Neuronal stem cell (in vitro differentiated cells): ENCODE measurements around the gene GSTCD.
"Not testable (repeated sequence)": the region's sequence is repeated elsewhere in the genome, so short reads cannot be mapped to it uniquely, and the experiment has no call there.

Experiments
- DNase-seq: peaks from one replicate; pipeline ENCODE4 v3.0.0-alpha.2; 2013; ENCODE audit warnings: low spot score
- H2AFZ ChIP-seq: one replicate; pipeline ENCODE4 v1.6.1; 2013; ENCODE audit warnings: mild to moderate bottlenecking, low read length, inconsistent platforms
- H2AK5ac ChIP-seq: 2 replicates; pipeline ENCODE4 v1.6.1; 2013; ENCODE audit warnings: low read depth, mild to moderate bottlenecking, inconsistent platforms, low read length, moderate library complexity, mixed read lengths
- H2BK120ac ChIP-seq: 2 replicates; pipeline ENCODE4 v1.6.1; 2013; ENCODE audit warnings: low read depth, mild to moderate bottlenecking, inconsistent platforms, low read length, moderate library complexity, mixed read lengths
- H2BK12ac ChIP-seq: one replicate; pipeline ENCODE4 v1.6.1; 2013; ENCODE audit warnings: low read length, inconsistent platforms
- H2BK15ac ChIP-seq: 2 replicates; pipeline ENCODE4 v1.6.1; 2013; ENCODE audit warnings: mild to moderate bottlenecking, low read length, inconsistent platforms, mixed read lengths
- H2BK5ac ChIP-seq: one replicate; pipeline ENCODE4 v1.6.1; 2013; ENCODE audit warnings: inconsistent platforms, mild to moderate bottlenecking, low read length, moderate library complexity
- H3K14ac ChIP-seq: one replicate; pipeline ENCODE4 v1.6.1; 2013; ENCODE audit warnings: low read length, inconsistent platforms
- H3K18ac ChIP-seq: 2 replicates; pipeline ENCODE4 v1.6.1; 2013; ENCODE audit warnings: low read length, inconsistent platforms
- H3K23ac ChIP-seq: 2 replicates; pipeline ENCODE4 v1.6.1; 2013; ENCODE audit warnings: low read depth, mild to moderate bottlenecking, mixed read lengths, low read length, inconsistent platforms; ENCODE audit not compliant: poor library complexity
- H3K27ac ChIP-seq: replicated peaks from 3 replicates; pipeline ENCODE4 v1.5.1; 2013; ENCODE audit warnings: low read length, inconsistent platforms
- H3K27me3 ChIP-seq, 3 experiments: 2 replicates each; pipeline ENCODE4 v1.6.1; 2013; ENCODE audit warnings: low read length in 3 of 3, mild to moderate bottlenecking in 2 of 3, inconsistent platforms in 1 of 3, low read depth in 1 of 3, mixed read lengths in 1 of 3, moderate library complexity in 1 of 3; ENCODE audit not compliant: control insufficient read depth in 3 of 3, insufficient read depth in 3 of 3
- H3K36me3 ChIP-seq, 2 donors: replicated peaks in 1 of 2; 2 replicates each; pipeline ENCODE4 v1.6.1; 2013; ENCODE audit warnings: low read length in 2 of 2; ENCODE audit not compliant: control insufficient read depth in 2 of 2, insufficient read depth in 2 of 2
- H3K4ac ChIP-seq: 2 replicates; pipeline ENCODE4 v1.6.1; 2013; ENCODE audit warnings: inconsistent platforms, mild to moderate bottlenecking, low read length, moderate library complexity
- H3K4me1 ChIP-seq, 2 donors: 1 replicate in 1 of 2; 2 replicates in 1 of 2; pipeline ENCODE4 v1.6.1; 2013; ENCODE audit warnings: low read length in 2 of 2, low read depth in 1 of 2; ENCODE audit not compliant: control insufficient read depth in 2 of 2, insufficient read depth in 1 of 2
- H3K4me2 ChIP-seq: one replicate; pipeline ENCODE4 v1.6.1; 2013; ENCODE audit warnings: mild to moderate bottlenecking, low read length, inconsistent platforms; ENCODE audit not compliant: insufficient read depth, poor library complexity, severe bottlenecking
- H3K4me3 ChIP-seq, 2 donors: 2 replicates each; pipeline ENCODE4 v1.5.1; 2013; ENCODE audit warnings: low read length in 2 of 2, mild to moderate bottlenecking in 2 of 2, inconsistent platforms in 1 of 2, moderate library complexity in 1 of 2
- H3K79me1 ChIP-seq: one replicate; pipeline ENCODE4 v1.6.1; 2013; ENCODE audit warnings: low read depth, mild to moderate bottlenecking, inconsistent platforms, low read length, moderate library complexity
- H3K9ac ChIP-seq: one replicate; pipeline ENCODE4 v1.6.1; 2013; ENCODE audit warnings: mild to moderate bottlenecking, low read depth, low read length, inconsistent platforms; ENCODE audit not compliant: poor library complexity
- H3K9me3 ChIP-seq, 2 donors: replicated peaks in 1 of 2; 2 replicates each; pipeline versions ENCODE3 to v1.6.1; 2013; ENCODE audit warnings: low read length in 2 of 2, mild to moderate bottlenecking in 2 of 2, inconsistent platforms in 1 of 2, low read depth in 1 of 2, mixed read lengths in 1 of 2, moderate library complexity in 1 of 2; ENCODE audit not compliant: control insufficient read depth in 2 of 2, insufficient read depth in 1 of 2
- H4K8ac ChIP-seq: one replicate; pipeline ENCODE4 v1.6.1; 2013; ENCODE audit warnings: low read depth, mild to moderate bottlenecking, inconsistent platforms, low read length, moderate library complexity
- H4K91ac ChIP-seq: one replicate; pipeline ENCODE4 v1.6.1; 2013; ENCODE audit warnings: low read length, low read depth, mild to moderate bottlenecking, inconsistent platforms; ENCODE audit not compliant: poor library complexity
- WGBS, 2 donors: extraction: QIAGEN DNeasy Blood & Tissue Kit; methylation state at CpG; one replicate each; pipeline ENCODE4 v1.1.7; 2013; ENCODE audit warnings: missing lambda C conversion rate in 2 of 2, mixed read lengths in 1 of 2; ENCODE audit not compliant: insufficient read length in 2 of 2, insufficient replicate concordance in 1 of 2; ENCODE audit errors: extremely low coverage in 2 of 2; 5-methylcytosine and 5-hydroxymethylcytosine counted together

The GSTCD gene

DNA sequence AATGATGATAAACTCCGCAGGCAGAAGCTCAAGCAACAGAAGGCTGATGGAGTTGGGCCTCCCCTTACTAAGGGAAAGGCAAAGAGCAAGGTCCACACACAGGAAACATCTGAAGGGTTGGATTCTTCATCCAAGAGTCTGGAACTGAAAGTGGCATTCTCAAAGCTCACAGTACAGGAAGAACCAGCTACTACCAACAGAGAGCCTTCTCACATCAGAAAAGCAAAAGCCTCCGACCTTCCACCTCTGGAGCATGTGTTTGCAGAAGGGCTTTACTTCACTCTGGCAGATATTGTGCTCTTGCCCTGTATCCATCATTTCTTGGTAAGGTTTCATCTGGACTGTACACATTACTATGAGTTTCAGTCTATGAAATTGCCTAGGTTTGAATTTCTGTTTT is 10.6 kb downstream of the GSTCD start:
- H4K8ac ChIP-seq: no peak overlapping the region
- no peak overlapping the region for H2BK5ac ChIP-seq
- H2BK120ac ChIP-seq: no peak overlapping the region
- H3K36me3 ChIP-seq: peaks cover 9 to 60% of the 10 kb centered on the region in 2 donors
- no peak overlapping the region for H2AFZ ChIP-seq
- WGBS, 2 donors: no CpG with 5 or more reads among the region's 2 CpGs
- peaks cover 0 to 6% of the 10 kb centered on the region in 2 donors for H3K9me3 ChIP-seq
- DNase-seq: no peak
- H3K14ac ChIP-seq: no peak overlapping the region
- H3K23ac ChIP-seq: no peak overlapping the region
- no peaks in the 10 kb centered on the region for H3K4me1 ChIP-seq
- H3K79me1 ChIP-seq: no peaks in the 10 kb centered on the region
- no peak overlapping the region for H3K4me2 ChIP-seq
- no peak overlapping the region for H3K27ac ChIP-seq
- no peak overlapping the region for H2BK12ac ChIP-seq
- no peak overlapping the region for H2AK5ac ChIP-seq
- H3K27me3 ChIP-seq: no peaks in the 10 kb centered on the region
- H3K4me3 ChIP-seq: no peak overlapping the region
- H4K91ac ChIP-seq: no peak overlapping the region
- no peak overlapping the region for H3K9ac ChIP-seq
- no peak overlapping the region for H3K18ac ChIP-seq
- H2BK15ac ChIP-seq: no peak overlapping the region
- H3K4ac ChIP-seq: no peak overlapping the region

DNA sequence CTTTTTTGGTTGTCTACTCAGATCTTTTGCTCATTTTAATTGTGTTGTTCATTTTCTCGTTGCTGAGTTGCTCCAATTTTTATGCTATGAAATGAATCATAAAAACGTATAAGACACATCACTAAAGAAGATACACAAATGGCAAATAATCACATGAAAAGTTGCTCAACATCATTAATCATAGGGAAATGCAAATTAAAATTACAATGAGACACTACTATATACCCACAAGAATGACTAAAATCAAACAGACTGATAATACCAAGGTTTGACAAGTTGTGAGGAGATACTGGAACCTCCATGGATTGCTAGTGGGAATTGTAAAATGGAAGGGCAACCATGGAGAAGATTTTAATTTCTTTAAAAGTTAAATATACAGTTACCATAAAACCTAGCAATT is 17.0 kb downstream of the GSTCD start:
- Histone ChIP-seq H3K36me3 (peaks cover 0 to 81% of the 10 kb centered on the region in 2 donors), H3K27ac (no peak overlapping the region), H2BK15ac (no peak overlapping the region), H3K14ac (no peak overlapping the region), H3K9ac (no peak overlapping the region), H4K91ac (no peak overlapping the region), H2AFZ (no peak overlapping the region), H2BK5ac (no peak overlapping the region), H3K9me3 (peaks cover 0 to 14% of the 10 kb centered on the region in 2 donors), H4K8ac (no peak overlapping the region), H3K4me1 (no peaks in the 10 kb centered on the region), H2BK12ac (no peak overlapping the region), H3K4ac (no peak overlapping the region), H3K27me3 (no peaks in the 10 kb centered on the region), H3K18ac (no peak overlapping the region), H3K4me3 (no peak overlapping the region), H3K79me1 (no peaks in the 10 kb centered on the region), H2AK5ac (no peak overlapping the region), H3K4me2 (no peak overlapping the region), H3K23ac (no peak overlapping the region), H2BK120ac (no peak overlapping the region)
- no peak for DNase-seq
- WGBS, 2 donors: no CpG with 5 or more reads among the region's 2 CpGs

DNA sequence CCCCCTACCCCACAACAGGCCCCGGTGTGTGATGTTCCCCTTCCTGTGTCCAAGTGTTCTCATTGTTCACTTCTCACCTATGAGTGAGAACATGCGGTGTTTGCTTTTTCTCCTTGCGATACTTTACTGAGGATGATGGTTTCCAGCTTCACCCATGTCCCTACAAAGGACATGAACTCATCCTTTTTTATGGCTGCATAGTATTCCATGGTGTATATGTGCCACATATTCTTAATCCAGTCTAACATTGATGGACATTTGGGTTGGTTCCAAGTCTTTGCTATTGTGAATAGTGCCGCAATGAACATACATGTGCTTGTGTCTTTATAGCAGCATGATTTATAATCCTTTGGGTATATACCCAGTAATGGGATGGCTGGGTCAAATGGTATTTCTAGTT is 21.3 kb downstream of the GSTCD start:
- H2BK120ac ChIP-seq, H4K8ac ChIP-seq, H3K14ac ChIP-seq, H2AK5ac ChIP-seq, H3K9ac ChIP-seq, H3K27ac ChIP-seq, H3K79me1 ChIP-seq, H2AFZ ChIP-seq, H3K4ac ChIP-seq, H2BK15ac ChIP-seq, H2BK12ac ChIP-seq, H4K91ac ChIP-seq, H3K4me2 ChIP-seq, H3K18ac ChIP-seq, H3K4me1 ChIP-seq, H3K27me3 ChIP-seq, H3K4me3 ChIP-seq, H2BK5ac ChIP-seq, H3K23ac ChIP-seq, DNase-seq: not testable (repeated sequence)
- H3K36me3 ChIP-seq: peaks cover 0 to 46% of the 10 kb centered on the region in 2 donors
- H3K9me3 ChIP-seq: peaks cover 0 to 15% of the 10 kb centered on the region in 2 donors
- no CpG with 5 or more reads among the region's 4 CpGs for WGBS, 2 donors

DNA sequence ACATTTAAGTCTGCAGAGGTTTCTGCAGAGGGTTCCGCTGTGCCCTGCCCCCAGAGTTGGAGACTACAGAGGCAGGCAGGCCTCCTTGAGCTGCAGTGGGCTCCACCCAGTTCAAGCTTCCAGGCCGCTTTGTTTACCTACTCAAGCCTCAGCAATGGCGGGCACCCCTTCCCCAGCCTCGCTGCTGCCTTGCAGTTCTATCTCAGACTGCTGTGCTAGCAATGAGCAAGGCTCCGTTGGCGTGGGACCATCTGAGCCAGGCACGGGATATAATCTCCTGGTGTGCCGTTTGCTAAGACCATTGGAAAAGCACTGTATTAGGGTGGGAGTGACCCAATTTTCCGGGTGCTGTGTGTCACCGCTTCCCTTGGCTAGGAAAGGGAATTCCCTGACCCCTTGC is 26.6 kb downstream of the GSTCD start:
- Histone ChIP-seq H3K36me3 (peaks cover 3 to 36% of the 10 kb centered on the region in 2 donors), H3K9me3 (peaks cover 5 to 34% of the 10 kb centered on the region in 2 donors)
- not testable (repeated sequence) for H3K14ac ChIP-seq, H3K27ac ChIP-seq, H2BK15ac ChIP-seq, H4K8ac ChIP-seq, H2BK12ac ChIP-seq, H3K4me3 ChIP-seq, H3K4me1 ChIP-seq, H3K27me3 ChIP-seq, H3K4me2 ChIP-seq, H3K4ac ChIP-seq, H3K18ac ChIP-seq, H4K91ac ChIP-seq, H3K23ac ChIP-seq, H2AFZ ChIP-seq, H2BK5ac ChIP-seq, H2AK5ac ChIP-seq, H2BK120ac ChIP-seq, H3K9ac ChIP-seq, DNase-seq, H3K79me1 ChIP-seq
- WGBS, 2 donors: no CpG with 5 or more reads among the region's 10 CpGs
